COLO668 (cell line): ENCODE measurements around the gene GNB5.
"Not testable (repeated sequence)": the region's sequence is repeated elsewhere in the genome, so short reads cannot be mapped to it uniquely, and the experiment has no call there.

Experiments
- DNase-seq: peaks from one replicate; lab custom pipeline; 2025; ENCODE audit not compliant: unreplicated experiment; lab: John Stamatoyannopoulos, UW

Gene GNB5

GRCh38 chr15:52191207-52191606 lies at the start of gene GNB5:
TSS of gene GNB5 (minus strand) at chr15:52191392. CDS start at chr15:52184676, 6,716 bp downstream.
- no peak for DNase-seq

DNA sequence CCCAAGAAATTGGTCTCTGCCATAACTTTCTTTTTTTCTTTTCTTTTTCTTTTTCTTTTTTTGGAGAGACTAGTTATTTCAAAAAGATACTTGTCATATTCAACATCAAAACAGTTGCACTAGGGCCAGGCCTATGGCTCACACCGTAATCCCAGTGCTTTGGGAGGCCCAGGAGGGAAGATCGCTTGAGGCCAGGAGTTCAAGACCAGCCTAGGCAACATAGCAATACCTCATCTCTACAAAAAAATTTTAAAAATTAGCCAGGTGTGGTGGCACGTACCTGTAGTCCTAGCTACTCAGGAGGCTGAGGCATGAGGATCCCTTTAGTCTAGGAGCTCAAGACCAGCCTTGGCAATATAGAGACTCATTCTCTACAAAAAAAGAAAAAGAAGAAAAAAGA lies 49.0 kb upstream of the GNB5 start:
- no peak for DNase-seq

DNA sequence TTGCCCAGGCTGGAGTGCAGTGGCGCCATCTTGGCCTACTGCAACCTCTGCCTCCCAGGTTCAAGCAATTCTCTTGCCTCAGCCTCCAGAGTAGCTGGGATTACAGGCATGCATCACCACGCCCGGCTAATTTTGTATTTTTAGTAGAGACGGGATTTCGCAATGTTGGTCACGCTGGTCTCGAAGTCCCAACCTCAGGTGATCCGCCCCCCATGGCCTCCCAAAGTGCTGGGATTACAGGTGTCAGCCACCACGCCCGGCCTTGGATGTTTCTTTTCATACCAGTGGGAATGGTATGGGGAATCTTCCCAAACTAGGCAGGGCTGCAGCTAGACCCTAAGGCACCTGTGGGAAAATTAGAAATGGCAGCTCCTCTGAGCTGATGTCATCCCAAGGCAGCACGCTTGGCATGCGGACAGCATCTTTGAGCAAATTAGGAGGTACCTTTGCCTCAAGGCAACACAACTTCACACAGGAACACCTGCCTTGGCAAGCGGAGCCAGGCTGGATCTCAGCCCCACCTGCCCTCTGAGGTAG lies 47.9 kb upstream of the GNB5 start:
- not testable (repeated sequence) for DNase-seq

DNA sequence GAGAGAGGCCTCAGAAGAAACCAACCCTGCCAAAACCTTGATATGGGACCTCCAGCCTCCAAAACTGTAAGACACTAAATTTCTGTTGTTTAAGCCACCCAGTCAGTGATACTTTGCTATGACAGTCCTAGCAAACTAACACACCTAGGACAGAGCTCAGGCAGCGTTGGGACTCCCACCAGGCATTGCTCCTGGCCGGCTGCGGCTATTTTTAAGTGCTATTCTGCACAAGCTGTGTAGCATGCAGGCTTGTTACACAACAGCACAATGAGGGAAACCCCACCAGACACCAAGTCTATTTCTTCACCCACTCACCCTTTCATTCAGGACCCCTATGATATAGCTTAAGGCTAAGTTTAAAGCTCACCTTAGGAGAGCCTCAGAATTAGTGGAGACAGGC lies 47.0 kb upstream of the GNB5 start:
- DNase-seq: no peak

DNA sequence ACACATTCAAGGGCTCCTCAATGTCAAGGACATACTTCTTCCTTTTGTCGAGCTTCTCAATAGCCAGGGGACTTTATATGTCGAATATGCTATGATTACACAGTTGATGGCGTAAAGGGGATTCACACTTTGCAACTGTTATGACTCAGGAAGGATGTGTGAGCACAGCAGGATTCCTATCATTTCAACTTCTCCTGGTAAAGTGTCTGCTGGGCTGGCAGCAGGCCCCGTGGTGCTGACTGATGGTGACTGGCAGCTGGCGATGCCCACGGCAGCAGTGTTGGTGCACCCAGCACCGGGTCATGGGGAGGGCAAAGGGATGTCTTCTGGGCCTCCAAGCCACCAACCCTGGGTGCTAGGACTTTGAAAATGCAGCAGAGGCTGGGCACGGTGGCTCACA lies 44.8 kb upstream of the GNB5 start:
- DNase-seq: no peak

DNA sequence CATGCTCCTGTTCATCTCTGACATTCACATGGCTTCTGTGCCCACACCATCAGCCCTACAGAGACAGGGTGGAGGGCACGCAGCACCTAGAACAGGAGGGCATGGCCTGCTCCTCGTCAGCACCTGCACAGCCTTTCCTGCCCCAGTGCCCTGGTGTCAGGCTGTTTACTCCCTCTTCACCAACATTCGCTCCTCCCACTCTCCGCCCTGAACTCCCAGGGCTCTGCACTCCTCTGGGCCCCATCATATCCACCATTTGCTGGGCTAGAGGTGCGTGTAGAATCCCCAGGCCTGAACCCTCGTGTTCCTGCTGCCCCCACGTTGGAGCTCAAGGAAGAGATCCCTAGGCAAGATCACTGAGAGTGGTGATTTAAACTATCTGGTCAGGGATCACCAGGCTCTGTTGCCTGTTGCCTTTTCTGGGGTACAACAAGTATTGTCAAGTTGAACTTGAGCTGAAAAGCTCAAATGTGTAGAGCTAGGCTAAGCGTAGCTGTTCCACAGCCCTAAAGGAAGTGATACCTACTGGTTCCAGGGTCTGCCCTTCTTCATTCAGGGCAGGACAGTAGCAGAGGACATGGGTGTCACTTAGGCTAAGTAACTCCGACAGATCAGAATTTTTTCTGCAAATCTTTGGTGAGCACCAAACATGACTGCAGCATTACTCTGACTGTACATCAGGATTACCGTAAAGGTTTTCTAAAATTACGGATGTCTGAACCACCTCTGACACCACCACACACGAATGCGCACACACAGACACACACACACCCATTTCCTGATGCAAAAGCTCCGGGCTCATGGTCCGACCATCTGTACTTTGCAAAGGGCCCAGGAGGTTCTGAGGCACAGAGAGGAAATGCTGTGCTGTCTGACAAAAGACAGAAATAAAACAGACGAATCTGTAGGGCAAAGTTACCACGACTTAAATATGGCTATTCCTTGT lies 43.7 kb upstream of the GNB5 start:
- no peak for DNase-seq

DNA sequence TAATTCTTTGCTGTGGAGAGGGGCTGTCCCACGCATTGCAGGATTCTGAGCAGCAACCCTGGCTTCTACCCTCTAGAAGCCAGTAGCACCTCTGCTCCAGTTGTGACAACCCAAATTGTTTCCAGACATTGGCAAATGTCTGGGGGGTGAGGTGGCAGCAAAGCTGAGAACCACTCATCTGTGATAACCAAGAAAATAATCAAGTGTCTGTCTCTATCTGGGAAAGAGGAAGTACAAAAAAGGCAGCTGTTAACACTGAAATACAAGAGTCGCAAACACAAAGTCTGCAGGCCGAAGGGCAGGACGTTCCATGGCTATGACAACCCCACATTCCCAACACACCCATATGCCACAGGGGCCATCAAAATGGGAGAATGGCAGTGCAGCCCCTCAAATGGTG lies 42.2 kb upstream of the GNB5 start:
- no peak for DNase-seq

GRCh38 chr15:52232327-52232726 lies 41.1 kb upstream of the GNB5 start:
- no peak for DNase-seq

GRCh38 chr15:52230073-52230472 lies 38.9 kb upstream of the GNB5 start:
- DNase-seq: no peak

GRCh38 chr15:52228921-52229320 lies 37.7 kb upstream of the GNB5 start:
- DNase-seq: no peak

GRCh38 chr15:52227456-52227855 lies 36.3 kb upstream of the GNB5 start:
- DNase-seq: peak; percentile 43

GRCh38 chr15:52225230-52225629 lies 34.0 kb upstream of the GNB5 start:
- no peak for DNase-seq

- no peak for DNase-seq
Measured at GRCh38 chr15:52224211-52224610, 33.0 kb upstream of the GNB5 start.

- no peak for DNase-seq
Measured at GRCh38 chr15:52221730-52222129, 30.5 kb upstream of the GNB5 start.

- DNase-seq: no peak
Measured at GRCh38 chr15:52220937-52221660, 29.9 kb upstream of the GNB5 start.

GRCh38 chr15:52220251-52220650 lies 29.1 kb upstream of the GNB5 start:
- no peak for DNase-seq

DNA sequence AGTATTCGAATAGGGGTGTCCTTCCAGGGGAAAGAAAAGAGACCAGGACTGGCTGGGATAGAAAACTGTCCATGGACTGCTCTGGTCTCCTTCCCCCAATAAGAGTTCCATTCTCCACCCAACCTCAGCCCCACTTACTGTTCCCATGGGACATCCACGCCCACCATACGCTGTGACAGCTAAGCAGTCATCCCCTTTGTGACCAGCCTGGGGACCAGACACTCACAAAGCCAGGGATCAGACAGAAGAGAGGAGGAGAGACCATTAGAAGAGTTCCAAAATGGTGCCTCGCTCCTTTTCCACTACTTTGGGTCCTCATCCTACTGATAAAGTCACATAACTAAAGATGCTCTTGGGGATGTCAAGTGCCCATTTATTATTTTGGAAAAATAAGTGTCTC lies 27.6 kb upstream of the GNB5 start:
- DNase-seq: no peak

DNA sequence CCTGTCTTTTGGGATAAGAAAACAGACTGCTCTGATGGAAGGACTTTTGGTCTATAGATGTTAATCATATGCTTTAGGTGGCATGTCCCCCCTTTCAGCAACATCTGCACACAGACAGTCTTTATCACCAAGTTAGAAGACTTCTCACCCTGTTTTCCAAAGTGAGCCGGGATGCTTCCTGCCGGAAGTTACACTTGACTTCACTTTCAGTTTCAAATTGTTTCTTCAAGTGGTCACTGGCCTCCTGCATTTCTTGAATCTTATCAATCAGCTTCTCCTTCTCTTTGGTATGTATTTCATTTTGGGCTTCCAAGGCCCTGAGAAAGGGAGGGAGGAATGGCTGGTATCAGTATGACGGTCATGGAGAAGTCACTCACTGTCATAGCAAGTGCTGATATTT lies 27.2 kb upstream of the GNB5 start:
- DNase-seq: no peak

DNA sequence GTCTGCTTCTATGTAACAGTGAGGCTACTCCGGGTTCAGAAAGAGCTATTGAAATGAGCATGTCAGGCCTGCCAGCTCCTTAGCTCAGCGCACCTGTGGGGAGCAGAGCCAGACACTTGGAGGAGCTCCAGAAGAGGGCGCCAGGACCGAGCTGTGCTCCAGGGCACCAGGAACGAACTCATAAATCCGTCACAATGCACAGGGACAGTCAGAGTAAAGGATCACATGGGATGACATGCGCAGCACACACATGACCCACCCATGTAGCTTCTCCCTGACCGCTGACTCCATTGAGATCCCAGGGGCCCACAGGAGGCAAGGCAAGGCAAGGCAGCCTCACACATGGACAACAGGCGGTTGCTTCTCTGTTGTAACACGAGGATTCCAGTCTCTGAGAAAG lies 26.0 kb upstream of the GNB5 start:
- DNase-seq: no peak

DNA sequence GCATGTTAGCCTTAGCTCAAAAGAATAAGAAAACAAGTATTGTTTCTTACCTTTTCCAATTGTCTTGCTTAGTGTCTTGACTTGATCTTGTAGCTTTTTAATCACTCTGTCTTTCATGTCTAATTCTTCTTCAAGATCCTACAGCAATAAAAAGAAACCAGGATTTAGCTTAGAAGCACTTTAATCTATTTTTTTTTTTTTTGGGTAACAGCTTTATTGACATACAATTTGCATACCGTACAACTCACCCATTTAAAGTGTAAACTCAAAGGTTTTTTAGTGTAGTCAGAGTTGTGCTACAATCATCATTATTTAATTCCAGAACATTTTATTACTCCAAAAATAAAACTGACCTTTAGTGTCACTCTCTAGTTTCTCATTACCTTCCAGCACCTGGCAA lies 23.4 kb upstream of the GNB5 start:
- no peak for DNase-seq

DNA sequence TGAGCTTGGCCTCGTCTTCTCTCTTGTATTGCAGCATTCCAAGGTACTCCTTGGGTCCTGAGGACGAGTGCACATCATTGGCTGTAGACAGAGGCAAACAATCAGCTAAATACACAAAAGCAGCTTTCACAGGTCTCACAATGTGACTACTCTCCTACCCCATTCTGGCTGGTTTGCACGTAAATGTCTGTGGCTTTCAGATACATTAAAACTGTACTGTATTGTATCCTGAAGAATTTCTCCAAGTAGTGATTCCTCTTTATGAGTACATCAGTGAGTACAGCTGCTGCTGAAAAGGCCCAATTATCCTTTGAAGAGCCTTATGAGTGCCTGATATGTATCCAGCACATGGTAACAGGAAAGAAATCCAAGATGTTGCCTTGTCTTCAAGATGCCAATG lies 22.0 kb upstream of the GNB5 start:
- DNase-seq: no peak
